Activated CD8-positive, alpha-beta memory T cell treated with anti-CD3 and anti-CD28 coated beads for 48 hours (primary cell): Measurements from ENCODE around the gene TPRG1.
A peak's percentile ranks its signal among the peaks of the same experiment; 100 is the strongest.

Experiments
- DNase-seq, 3 experiments: peaks; one replicate each; pipeline ENCODE4 v3.0.0-alpha.2; 2020; ENCODE audit warnings: low read depth in 2 of 3, low spot score in 2 of 3

Gene TPRG1, protein sequence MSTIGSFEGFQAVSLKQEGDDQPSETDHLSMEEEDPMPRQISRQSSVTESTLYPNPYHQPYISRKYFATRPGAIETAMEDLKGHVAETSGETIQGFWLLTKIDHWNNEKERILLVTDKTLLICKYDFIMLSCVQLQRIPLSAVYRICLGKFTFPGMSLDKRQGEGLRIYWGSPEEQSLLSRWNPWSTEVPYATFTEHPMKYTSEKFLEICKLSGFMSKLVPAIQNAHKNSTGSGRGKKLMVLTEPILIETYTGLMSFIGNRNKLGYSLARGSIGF

DNA sequence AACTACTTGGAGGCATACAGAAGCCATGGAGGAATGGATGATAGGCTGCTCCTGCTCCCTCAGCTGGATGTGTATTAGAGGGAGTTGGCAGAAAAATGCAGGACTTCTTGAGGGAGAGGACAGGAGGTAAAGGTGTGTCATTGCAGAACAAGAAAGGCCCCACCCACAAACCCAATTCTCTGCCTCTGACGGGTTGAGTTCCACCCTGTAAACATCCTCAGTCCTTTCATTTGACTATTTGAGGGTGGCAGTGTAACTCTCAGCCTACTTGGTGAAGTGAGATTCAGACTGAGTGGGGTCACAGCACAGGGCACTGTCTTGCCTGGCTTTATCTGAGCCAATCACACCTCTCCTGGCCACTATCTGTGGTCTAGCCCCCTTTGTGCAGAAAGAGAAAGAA is at the start of gene TPRG1:
TPRG1 (plus strand) TSS at position 265 of the 400 bp plus-strand sequence. CDS start 35,414 bp downstream, outside the sequence.
- no peak for DNase-seq

DNA sequence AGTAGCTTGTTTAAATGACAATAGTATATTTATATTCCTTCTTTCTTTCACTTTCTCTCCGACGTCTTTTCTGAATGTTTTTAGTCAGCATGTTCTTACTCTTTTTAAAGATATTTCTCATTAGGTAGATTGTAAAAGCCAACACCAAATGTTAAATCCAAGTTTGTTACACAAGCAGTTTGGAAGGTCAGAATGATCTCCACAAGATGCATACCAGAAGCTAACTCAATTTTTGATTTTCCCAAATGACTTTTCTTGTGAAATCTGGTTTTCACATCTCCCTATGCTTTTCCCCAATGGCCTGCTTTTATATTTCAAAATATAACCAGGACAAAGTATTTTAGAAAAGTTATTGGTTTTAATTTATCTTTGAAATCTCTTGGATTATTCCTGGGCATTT is 49.7 kb upstream of the TPRG1 start:
- no peak for DNase-seq

DNA sequence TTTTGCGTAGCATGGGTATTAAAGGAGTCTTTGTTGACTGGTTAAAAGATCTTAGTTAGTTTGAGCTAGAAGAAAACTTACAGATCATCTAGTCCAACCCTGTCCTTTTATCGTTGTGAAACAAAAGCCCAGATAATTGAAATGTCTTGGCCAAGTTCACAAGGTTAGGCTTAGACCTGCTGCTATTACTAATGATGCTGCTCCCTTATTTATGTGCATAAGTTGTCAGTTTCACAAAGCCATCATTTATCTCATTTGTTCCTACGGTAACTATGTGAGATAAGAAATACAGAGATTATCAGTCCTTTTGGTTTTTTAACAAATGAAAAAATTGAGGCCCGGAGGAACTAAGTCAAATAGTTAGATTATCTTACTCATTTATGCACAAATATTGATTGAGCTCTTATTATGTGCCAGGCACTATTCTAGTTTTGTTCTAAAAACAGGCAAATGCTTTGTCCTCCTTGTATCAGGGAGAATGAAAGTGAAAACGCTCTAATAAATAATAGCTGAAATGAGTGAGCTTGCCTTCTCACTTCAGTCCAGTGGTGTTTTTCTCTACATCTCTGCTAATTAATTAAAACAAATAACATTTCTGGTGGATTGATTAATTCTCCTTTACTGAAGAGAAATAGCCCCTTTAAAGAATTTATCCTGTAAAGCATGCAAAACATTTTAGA is 49.1 kb upstream of the TPRG1 start:
- no peak for DNase-seq

DNA sequence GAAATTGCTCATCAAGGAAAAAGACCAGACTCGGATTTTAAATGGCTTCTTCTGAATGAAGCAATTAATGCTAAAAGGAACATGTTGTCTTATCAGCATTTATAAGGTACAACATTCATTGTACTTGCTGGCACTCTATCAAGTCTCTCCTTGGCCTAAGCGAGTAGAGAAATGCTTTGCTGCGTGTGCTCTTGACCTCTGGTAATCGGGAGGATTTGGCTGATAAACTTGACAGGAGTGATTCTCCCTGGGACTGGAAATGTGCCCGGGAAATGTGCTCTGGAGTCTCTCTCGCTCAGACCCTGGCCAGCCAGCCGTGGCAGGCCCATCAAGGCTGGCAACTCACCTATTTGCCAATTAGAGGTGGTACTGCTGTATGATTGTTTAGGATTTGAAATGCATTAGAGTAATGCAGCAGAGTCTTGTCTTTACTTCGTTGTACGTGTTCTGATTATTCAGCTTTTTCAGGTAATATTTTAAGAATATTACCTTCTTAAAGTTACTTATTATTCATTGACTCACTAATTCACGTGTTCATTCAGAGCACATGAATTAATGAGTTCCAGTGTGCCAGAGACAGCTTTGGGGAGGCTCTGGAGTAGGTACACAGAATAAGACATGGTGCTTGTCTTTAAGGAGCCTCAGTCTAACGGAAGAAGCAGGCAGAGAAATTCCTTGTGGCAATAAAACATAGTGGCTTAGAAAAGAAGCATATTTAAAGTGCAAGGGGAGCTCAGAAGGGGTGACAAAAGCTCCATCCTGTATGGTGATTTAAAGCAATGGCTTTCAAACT is 48.0 kb upstream of the TPRG1 start:
- DNase-seq, result no peak

DNA sequence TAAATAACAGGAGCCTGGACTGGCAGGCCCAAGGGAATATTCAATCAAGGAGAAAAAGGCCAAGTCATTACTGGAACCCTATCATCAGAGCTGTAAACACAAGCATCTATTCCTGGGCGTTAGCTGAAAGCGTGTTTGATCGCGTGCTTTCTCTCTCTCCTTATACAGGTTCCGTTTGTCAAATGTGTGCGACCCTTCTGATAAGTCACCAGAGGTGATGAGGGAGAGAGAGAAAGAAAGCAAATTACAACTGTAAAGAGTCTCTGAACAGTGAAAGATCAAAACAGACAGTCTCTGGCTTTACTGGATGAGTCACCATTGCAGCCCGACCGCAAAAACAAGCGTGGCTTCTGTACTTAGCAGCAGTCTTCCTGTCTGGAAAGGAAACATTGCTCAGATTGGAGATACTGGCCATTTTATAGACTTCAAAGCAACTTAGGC is 39.5 kb upstream of the TPRG1 start:
- DNase-seq, result peak in 2 of 3 experiments; percentile 44 to 49

DNA sequence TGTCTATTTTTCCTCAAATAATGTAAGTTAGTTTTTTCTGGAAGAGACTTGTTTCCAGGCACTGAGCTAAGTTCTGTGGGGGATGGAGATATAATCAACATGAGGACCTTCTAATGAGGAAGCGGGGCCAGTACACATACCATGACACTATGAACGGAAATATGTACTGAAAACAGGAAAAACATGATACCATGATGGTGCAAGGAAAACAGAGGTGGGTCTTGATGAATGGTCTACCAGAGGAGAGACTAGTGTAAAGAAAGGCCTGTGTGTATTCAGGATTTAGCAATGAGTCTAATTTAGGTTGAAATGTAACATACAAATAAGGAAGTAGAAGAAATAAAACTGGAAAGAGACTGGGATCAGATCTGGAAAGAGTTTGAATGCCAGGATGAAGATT is 38.9 kb upstream of the TPRG1 start:
- DNase-seq, result no peak

DNA sequence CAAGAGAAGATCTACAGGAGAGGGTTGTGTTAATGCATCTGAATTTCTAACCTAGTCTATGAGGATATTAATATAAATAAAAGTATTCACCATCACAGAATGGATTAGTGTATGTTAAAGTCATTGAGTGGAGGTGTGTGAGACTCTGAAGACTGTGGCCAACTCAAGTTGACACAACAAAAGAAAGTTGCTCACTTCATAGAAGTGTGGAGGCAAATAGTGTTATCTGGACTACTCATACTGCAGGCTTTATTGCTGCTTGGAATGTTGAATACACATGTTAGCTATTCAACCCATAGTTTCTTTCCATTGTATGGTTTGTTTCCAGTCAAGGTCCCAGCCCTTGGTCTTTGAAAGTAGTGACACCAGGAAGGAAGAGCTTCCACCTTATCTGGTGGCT is 38.0 kb upstream of the TPRG1 start:
- DNase-seq, result no peak

DNA sequence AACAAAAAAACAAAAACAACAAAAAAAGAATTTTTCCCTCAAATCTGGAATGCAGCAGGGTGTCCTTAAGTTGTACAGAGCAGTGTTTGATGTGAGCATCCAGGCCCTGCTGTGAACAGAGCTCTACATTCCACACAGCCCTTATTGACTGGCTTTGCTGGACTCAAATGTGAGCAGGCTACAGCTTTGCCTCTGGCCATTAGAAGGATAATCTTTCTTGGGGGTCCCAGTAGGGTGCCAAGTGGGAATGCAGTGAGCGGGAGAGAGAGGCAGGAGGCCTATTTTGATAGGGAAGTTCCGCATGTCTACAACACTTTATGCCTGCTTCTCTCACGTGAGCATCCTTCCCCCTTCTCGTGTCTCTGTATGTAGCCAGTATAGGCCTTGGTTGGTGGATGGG is 34.4 kb upstream of the TPRG1 start:
- no peak for DNase-seq

DNA sequence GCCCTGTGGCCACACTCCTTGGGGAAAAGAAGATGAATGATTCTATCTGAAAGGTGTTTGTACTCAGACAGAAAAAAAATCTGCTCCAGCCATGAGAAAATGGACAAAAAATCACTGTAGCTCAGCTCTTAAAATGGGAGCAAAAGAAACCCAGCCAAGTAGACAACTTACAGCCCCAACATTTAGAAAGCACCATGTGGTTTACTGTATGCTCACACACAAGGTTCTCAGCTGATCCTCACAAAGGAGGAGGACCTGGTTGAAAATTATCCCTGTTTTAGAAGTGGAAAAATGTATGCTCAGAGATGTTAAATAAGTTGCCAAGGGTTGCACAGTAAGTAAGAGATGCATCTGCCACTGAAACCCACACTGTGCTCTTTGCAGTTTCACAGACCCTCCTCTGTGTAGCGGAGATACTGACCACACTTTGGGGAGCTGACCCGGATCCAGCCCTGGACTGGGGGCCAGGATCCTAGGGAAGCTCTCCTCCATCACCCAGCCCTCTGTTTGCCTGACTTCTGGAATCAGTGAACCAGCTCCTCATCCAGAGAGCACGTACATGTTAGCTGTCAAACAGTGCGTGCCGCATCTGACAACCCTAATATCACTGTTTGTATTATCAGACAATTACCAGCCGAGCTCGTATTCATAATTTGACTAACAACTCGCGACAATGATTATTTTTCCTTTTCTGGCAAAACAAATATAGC is 32.7 kb upstream of the TPRG1 start:
- DNase-seq, result no peak

DNA sequence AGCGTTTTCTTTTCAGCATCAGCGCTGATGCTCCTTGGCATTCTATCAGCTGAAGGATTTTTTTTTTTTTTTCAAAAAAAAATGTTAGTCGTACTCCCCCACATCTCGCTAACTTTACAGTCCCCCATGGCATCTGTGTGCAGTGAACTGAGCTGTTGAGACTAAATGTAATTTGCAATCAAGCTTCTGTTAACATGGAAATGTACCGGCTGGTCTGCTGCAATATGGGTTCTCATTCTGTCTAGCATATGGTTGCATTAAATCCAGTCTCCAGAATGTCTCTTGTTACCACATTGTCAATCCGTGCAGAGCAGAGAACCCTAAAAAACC is 32.2 kb upstream of the TPRG1 start:
- no peak for DNase-seq

DNA sequence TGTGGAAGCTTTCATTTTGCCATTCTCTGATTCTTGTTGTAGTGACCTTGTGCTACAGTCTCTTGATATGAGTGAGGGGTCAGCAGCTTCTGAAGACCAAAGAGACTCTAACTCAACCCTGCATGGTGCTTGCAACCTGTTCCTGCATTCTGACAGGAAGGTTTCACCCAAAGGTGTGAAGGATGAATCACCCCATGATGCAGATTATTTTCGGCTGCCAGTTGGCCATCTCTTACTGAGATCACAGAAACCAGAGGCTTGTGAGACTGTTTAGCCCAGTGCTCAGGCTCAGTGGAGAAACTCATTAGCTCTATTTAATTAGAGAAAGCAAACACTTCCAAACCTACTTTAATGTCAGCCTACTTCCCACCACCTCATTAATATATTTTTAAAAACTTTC is 29.2 kb upstream of the TPRG1 start:
- no peak for DNase-seq

DNA sequence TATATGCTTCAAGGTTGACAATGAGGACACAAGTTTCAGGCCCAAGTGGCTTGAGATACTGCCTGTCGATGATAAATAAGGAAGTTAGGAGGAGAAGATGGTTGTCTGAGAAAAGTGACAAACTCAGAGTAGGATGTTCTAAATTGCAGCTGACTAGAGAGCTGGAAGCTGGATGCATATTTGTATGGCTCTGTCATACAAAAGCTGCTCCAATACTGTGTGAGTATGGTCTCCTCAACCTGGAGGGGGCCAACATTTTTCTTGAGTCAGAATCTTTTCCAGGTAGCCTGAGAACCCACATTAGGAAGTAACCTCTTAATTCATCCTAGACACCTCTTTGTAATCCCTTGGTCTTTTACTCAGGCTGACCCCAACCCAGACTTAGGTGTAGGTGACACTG is 28.4 kb upstream of the TPRG1 start:
- no peak for DNase-seq

DNA sequence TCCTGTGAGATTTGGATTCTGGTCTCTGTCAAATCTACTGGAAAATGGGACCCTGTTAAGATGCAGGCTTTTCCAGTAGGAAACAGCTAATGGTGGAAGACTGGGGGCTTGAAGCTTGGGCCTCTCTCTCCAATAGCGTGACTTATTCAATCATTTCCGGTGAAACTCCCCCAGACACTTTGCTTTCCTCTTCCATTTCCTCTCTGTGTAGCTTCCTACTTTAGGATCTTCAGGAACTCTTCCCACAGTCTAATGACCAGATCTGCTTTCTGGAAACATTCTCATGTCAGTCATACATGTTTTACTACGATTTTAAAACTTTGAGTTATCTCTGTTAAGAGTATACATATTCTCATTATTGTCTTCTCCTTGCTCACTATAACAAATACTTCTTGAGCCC is 28.0 kb upstream of the TPRG1 start:
- DNase-seq, result no peak

DNA sequence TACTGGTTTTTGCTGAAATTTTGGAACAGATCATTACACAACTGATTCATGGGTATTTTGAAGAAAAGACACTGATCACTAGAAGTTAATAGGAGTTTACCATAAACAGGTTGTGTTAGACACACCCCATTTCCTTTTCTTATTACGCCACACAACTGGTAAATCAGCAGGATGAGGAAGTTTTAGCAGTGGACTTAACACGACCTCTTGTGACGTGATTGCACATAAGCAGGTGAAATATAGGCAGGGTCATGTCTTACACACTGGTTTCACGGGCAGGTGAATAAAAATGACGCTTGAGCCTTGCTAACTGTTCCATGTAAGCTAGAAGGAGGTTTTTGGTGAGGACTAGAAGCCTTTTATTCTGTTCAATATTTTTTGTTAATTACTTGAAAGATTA is 27.1 kb upstream of the TPRG1 start:
- DNase-seq, result no peak

DNA sequence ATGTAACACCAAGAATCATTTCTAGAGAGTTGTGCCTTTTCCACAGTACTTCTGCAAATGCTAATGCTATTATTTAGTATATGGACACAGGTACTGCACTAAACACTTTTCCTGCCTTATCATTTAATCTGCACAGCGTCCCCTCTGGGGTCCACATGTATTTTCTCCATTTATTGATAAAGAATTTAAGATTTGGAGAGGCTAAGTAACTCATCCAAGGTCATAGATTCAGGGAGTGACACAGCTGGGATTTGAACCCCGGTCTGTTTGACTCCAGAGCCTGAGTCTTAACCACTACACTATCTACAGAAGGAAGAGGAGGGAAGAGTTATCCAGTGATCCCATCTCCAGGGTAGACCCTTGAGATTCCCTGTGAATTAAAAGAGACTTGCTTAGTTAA is 24.9 kb upstream of the TPRG1 start:
- no peak for DNase-seq

DNA sequence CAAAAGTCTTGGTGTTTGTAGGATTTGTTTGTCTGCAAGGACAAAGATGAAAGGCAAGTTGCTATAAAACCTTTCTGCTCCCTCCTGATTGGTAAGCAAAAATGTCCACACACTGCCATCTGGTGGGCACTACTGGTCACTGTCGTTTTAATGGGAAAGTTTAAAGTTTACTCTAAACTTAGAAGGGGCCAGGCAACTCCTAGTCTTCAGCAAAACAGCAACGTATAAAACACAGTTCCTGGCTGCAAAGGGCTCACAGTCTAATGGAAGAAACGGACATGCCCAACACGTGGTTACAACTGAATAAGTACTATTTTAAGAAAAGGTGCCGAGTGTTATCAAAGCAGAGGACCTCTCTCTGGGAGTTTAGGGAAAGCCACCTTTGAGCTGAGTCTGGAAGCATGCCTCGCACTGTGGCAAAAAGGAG is 23.7 kb upstream of the TPRG1 start:
- DNase-seq, result peak in 2 of 3 experiments; percentile 16 to 49

DNA sequence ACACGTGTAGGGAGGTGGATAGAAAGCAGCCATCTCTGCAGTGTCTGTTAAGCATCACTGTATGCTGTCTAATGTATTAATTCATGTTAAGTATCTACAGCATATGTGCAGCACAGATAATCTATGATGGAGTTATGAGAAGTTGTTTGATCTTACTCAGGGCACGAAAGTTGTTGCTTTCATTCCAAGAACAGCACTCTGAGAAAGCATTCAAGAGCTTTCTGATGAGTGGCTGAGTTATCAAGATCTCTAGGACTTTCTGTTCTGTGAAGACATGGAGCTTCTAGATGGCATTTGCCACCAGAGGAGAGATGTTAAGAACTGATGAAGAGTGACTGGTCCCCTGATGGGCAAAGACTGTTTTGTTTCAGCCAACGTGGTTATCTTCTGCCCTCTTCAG is 22.6 kb upstream of the TPRG1 start:
- no peak for DNase-seq

DNA sequence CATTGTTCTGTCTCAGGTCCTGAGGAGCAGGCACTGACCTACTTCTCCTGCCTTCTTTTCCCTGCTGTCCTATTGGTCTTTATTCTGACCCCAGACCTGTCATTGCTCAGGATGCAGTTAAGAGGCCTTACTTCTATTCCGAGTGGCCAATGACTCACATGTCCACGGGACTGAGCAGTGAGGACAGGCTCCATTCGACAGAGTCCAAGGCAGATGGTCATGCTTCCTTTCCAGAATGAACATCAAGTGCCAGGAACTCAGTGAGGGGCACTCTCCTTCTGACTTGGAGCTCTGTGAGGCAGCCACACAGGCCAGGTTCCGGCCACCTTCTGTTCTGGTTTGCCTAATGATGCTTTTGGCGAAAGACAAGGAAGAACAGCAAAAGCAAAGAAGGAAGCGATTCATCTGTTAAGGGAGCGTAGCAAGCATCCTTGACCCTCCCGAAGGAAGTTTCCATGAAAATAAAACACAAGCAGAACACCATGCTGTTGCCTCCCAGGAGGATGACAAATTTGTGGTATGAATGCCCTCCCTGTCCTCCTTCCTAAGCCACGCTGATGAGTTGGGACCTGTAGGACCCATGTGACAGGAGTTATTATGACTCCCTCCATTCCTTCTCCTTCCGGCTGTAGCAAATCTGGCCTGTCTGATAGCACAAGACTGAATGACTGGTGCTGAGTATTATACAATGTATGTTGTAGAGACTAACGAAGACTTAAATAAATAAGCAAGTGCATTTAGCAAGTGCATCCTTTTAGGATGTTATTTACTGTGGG is 14.4 kb upstream of the TPRG1 start:
- no peak for DNase-seq

DNA sequence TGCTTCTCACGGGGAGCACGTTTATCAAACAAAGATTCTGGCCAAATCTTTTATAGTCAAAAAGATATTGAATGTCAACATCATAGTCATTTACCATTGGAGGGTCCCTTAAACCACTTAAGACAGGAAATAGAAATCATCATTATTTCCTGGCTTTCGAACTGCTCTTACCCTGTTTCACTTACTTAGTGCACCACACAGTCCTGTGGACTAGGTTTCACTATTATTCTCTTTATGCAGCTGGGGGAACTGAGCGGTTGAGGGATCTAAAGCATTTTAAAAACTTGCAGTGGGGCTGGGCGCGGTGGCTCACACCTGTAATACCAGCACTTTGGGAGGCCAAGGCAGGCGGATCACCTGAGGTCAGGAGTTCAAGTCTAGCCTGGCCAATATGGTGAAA is 13.7 kb upstream of the TPRG1 start:
- DNase-seq, result no peak

DNA sequence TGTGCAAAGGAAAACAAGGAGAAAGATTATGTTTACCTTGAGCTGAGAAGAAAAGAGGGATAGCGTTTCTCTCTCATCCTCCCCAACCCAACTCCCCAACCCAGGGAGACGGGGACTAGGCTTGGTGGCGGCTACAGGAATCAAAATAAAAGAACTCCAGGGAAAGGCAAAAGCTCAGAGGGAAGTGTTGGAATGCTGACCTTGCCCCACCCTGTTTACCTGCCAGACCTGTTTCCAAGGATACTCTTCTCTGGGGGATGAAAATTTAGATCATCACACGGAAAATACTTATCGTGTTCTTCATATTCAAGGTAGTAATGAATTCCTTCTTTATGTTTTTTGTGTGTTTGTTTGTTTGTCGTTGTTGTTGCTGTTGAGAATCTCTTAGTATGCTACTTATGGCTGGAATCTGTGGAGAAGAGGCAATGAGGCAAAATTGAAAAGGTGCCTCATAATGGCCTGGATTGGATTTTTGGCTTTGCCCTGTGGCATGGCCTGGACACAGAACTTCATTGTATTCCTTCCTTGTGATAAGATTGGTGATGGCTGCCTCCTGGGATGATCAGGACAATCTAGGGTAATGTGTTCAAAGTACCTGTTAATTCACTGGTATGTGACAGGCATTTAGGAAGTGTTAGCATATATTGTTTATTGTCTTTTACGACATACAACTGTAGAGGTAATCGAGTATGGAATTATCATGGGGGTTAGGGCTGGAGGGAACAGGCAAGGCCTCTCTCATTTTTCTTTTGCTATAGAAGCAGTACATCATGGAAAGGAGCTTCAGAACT is 11.1 kb upstream of the TPRG1 start:
- DNase-seq, result no peak
